Activated CD8-positive, alpha-beta memory T cell treated with anti-CD3 and anti-CD28 coated beads for 48 hours (primary cell): ENCODE measurements around the gene CHIA.

Experiments
- DNase-seq, 3 experiments: peaks; one replicate each; pipeline ENCODE4 v3.0.0-alpha.2; 2020; ENCODE audit warnings: low read depth in 2 of 3, low spot score in 2 of 3

Gene CHIA

GRCh38 chr1:111290630-111291029 is at the start of gene CHIA:
CHIA (plus strand) TSS chr1:111290851; CDS start chr1:111310468, 19,617 bp downstream.
- DNase-seq = no peak

- no peak for DNase-seq
These were observed 48.9 kb upstream of the CHIA start for GRCh38 chr1:111241797-111242196.

GRCh38 chr1:111242805-111243523 is 47.7 kb upstream of the CHIA start:
- DNase-seq = no peak

GRCh38 chr1:111247125-111247838 is 43.4 kb upstream of the CHIA start:
- DNase-seq = no peak

GRCh38 chr1:111249960-111250359 is 40.7 kb upstream of the CHIA start:
- no peak for DNase-seq

- DNase-seq = no peak
These were observed 39.1 kb upstream of the CHIA start for GRCh38 chr1:111251570-111251969.

- DNase-seq = no peak
These were observed 37.9 kb upstream of the CHIA start for GRCh38 chr1:111252786-111253185.

GRCh38 chr1:111253876-111254275 is 36.8 kb upstream of the CHIA start:
- no peak for DNase-seq

GRCh38 chr1:111256988-111257658 is 33.5 kb upstream of the CHIA start:
- no peak for DNase-seq

- no peak for DNase-seq
These were observed 22.7 kb upstream of the CHIA start for GRCh38 chr1:111267801-111268508.

GRCh38 chr1:111269825-111270406 is 20.7 kb upstream of the CHIA start:
- DNase-seq = no peak

GRCh38 chr1:111270771-111271463 is 19.7 kb upstream of the CHIA start:
- no peak for DNase-seq

- no peak for DNase-seq
These were observed 19.2 kb upstream of the CHIA start for GRCh38 chr1:111271464-111271801.

GRCh38 chr1:111272081-111272480 is 18.6 kb upstream of the CHIA start:
- DNase-seq = no peak

- no peak for DNase-seq
These were observed 16.0 kb upstream of the CHIA start for GRCh38 chr1:111274653-111275052.

- no peak for DNase-seq
These were observed 15.6 kb upstream of the CHIA start for GRCh38 chr1:111275079-111275478.

- no peak for DNase-seq
These were observed 14.7 kb upstream of the CHIA start for GRCh38 chr1:111275780-111276433.

GRCh38 chr1:111279144-111279543 is 11.5 kb upstream of the CHIA start:
- no peak for DNase-seq

- no peak for DNase-seq
These were observed 10.4 kb upstream of the CHIA start for GRCh38 chr1:111280267-111280666.

GRCh38 chr1:111281411-111281810 is 9.2 kb upstream of the CHIA start:
- no peak for DNase-seq
